GM18519 (cell line): ENCODE measurements around the gene STK32C.

Experiments
- ATAC-seq: cut with Tn5 transposase; IDR thresholded peaks from one replicate; pipeline ENCODE4 v1.9.1; 2021; ENCODE audit warnings: mild to moderate bottlenecking, moderate library complexity; ENCODE audit not compliant: unreplicated experiment, low FRiP score

The STK32C gene

GRCh38 chr10:132236161-132236560, 71.6 kb downstream of the STK32C start:
- no peak for ATAC-seq

- ATAC-seq: no peak
These were observed 72.9 kb downstream of the STK32C start for GRCh38 chr10:132234860-132235259.

- ATAC-seq: no peak
These were observed 74.2 kb downstream of the STK32C start for GRCh38 chr10:132233501-132234085.

- no peak for ATAC-seq
These were observed 74.8 kb downstream of the STK32C start for GRCh38 chr10:132232981-132233380.

GRCh38 chr10:132232023-132232951, 75.5 kb downstream of the STK32C start:
- ATAC-seq: no peak

GRCh38 chr10:132231656-132232022, 76.1 kb downstream of the STK32C start:
- ATAC-seq: no peak

GRCh38 chr10:132230557-132231210, 77.1 kb downstream of the STK32C start:
- ATAC-seq: no peak

GRCh38 chr10:132229834-132230556, 77.8 kb downstream of the STK32C start:
- ATAC-seq: no peak

GRCh38 chr10:132229096-132229495, 78.7 kb downstream of the STK32C start:
- ATAC-seq: no peak

GRCh38 chr10:132228616-132229015, 79.1 kb downstream of the STK32C start:
- no peak for ATAC-seq

GRCh38 chr10:132227851-132228390, 79.8 kb downstream of the STK32C start:
- ATAC-seq: no peak

GRCh38 chr10:132226586-132227405, 81.0 kb downstream of the STK32C start:
- no peak for ATAC-seq

GRCh38 chr10:132225849-132226205, 81.9 kb downstream of the STK32C start:
- ATAC-seq: no peak

- no peak for ATAC-seq
These were observed 82.5 kb downstream of the STK32C start for GRCh38 chr10:132225073-132225848.

- no peak for ATAC-seq
These were observed 83.2 kb downstream of the STK32C start for GRCh38 chr10:132224343-132225072.

- ATAC-seq: no peak
These were observed 84.0 kb downstream of the STK32C start for GRCh38 chr10:132223611-132224342.

GRCh38 chr10:132223156-132223590, 84.6 kb downstream of the STK32C start:
- peak; percentile 90 for ATAC-seq

GRCh38 chr10:132222726-132223125, 85.0 kb downstream of the STK32C start:
- ATAC-seq: no peak
